Gastroesophageal sphincter (tissue), 3 donors: ENCODE results near the gene PEAK1.

Experiments
- EP300 ChIP-seq: sonication (generic); formaldehyde crosslinking; IDR thresholded peaks from one replicate; pipeline ENCODE4 v1.6.1; 2017; ENCODE audit warnings: antibody characterized with exemption, mild to moderate bottlenecking
- POLR2A ChIP-seq, 2 donors: fragments of 450-650 bp; IDR thresholded peaks; one replicate each; pipeline ENCODE4 v1.6.1; 2017; ENCODE audit warnings: antibody characterized with exemption in 2 of 2, mild to moderate bottlenecking in 2 of 2, moderate library complexity in 1 of 2
- POLR2AphosphoS5 ChIP-seq: sonication (generic); formaldehyde crosslinking; IDR thresholded peaks from one replicate; pipeline ENCODE4 v1.6.1; 2017; ENCODE audit warnings: antibody characterized with exemption
- TF ChIP-seq, protein P1 (sequence below), 4 experiments: fragments of 200-600 bp in 2 of 4; fragments of 450-650 bp in 2 of 4; sonication (generic) in 1 of 4; IDR thresholded peaks; one replicate each; pipeline ENCODE4 v1.5.1; 2017 to 2019; ENCODE audit warnings: antibody characterized with exemption in 4 of 4, mild to moderate bottlenecking in 2 of 4, moderate library complexity in 2 of 4

- TF ChIP-seq, protein P1, sequence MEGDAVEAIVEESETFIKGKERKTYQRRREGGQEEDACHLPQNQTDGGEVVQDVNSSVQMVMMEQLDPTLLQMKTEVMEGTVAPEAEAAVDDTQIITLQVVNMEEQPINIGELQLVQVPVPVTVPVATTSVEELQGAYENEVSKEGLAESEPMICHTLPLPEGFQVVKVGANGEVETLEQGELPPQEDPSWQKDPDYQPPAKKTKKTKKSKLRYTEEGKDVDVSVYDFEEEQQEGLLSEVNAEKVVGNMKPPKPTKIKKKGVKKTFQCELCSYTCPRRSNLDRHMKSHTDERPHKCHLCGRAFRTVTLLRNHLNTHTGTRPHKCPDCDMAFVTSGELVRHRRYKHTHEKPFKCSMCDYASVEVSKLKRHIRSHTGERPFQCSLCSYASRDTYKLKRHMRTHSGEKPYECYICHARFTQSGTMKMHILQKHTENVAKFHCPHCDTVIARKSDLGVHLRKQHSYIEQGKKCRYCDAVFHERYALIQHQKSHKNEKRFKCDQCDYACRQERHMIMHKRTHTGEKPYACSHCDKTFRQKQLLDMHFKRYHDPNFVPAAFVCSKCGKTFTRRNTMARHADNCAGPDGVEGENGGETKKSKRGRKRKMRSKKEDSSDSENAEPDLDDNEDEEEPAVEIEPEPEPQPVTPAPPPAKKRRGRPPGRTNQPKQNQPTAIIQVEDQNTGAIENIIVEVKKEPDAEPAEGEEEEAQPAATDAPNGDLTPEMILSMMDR (IDR thresholded peaks at IDR 0.05), result no peak
- TF ChIP-seq POLR2AphosphoS5 (no peak), POLR2A (IDR thresholded peaks at IDR 0.05) (no peak), EP300 (no peak)
Observed at GRCh38 chr15:77412972-77413698, 6.8 kb downstream of the PEAK1 start.
